MCF 10A (cell line): ENCODE results near the gene MGAT4B. TPM values are rescaled to one million over a fixed set of nuclear protein-coding genes. Genes with fewer than 3 reads are reported as not detected.
A peak's percentile ranks its signal among the peaks of the same experiment; 100 is the strongest.

Source experiments
- BruUV-seq: library from RNA; stranded (reverse); fragments of 400-500 nt; replicated peaks from 2 replicates; lab custom pipeline; 2021; lab: Mats Ljungman, UMichigan
- CTCF ChIA-PET: fragments of 300-600 bp; sonication (Branson Sonifier 250); formaldehyde crosslinking; extraction: SDS; loops from one replicate; lab custom pipeline; 2021; ENCODE audit warnings: antibody characterized with exemption, inconsistent platforms; lab: Yijun Ruan, JAX
- POLR2A ChIA-PET: fragments of 300-600, 350-650 bp; sonication (Branson Sonifier 250); formaldehyde crosslinking; extraction: SDS; loops from one replicate; lab custom pipeline; 2020; ENCODE audit warnings: antibody characterized with exemption, inconsistent platforms; lab: Yijun Ruan, JAX
- DNase-seq: peaks from one replicate; pipeline ENCODE4 v3.0.0-alpha.2; 2018; ENCODE audit not compliant: unreplicated experiment
- H3K27ac Mint-ChIP-seq: one replicate; pipeline ENCODE4 v1.8.0; 2022; ENCODE audit warnings: mild to moderate bottlenecking, low read depth, mixed read lengths; ENCODE audit not compliant: unreplicated experiment
- H3K27me3 Mint-ChIP-seq: one replicate; pipeline ENCODE4 v1.8.0; 2022; ENCODE audit warnings: mixed read lengths; ENCODE audit not compliant: insufficient read depth, unreplicated experiment
- H3K36me3 Mint-ChIP-seq: one replicate; pipeline ENCODE4 v1.8.0; 2022; ENCODE audit warnings: mild to moderate bottlenecking, moderate library complexity, mixed read lengths; ENCODE audit not compliant: insufficient read depth, unreplicated experiment
- H3K4me1 Mint-ChIP-seq: one replicate; pipeline ENCODE4 v1.8.0; 2022; ENCODE audit warnings: mixed read lengths; ENCODE audit not compliant: insufficient read depth, unreplicated experiment
- H3K4me3 Mint-ChIP-seq: one replicate; pipeline ENCODE4 v1.8.0; 2022; ENCODE audit warnings: mild to moderate bottlenecking, moderate library complexity, mixed read lengths; ENCODE audit not compliant: unreplicated experiment
- H3K9me3 Mint-ChIP-seq: one replicate; pipeline ENCODE4 v1.8.0; 2022; ENCODE audit warnings: mixed read lengths; ENCODE audit not compliant: unreplicated experiment
- CTCF ChIP-seq: fragments of 200-600 bp; IDR thresholded peaks from one replicate; pipeline ENCODE4 v1.8.0; 2022; ENCODE audit warnings: antibody characterized with exemption, mild to moderate bottlenecking; ENCODE audit not compliant: unreplicated experiment
- intact Hi-C: fragments of 100-400 bp; cut with micrococcal nuclease; formaldehyde crosslinking; loops from 2 replicates; pipeline ENCODE4 v1.14.1; 2022
- total RNA-seq: library from RNA; stranded (reverse); gene quantifications from 2 replicates; pipeline ENCODE4 v1.2.3, GENCODE V29; 2022

MGAT4B gene
- total RNA-seq, 1 experiment from 2014 or later, result 153 TPM

- Mint-ChIP-seq H3K9me3 (no peaks in the 10 kb centered on the region), H3K4me1 (peaks cover 7% of the 10 kb centered on the region), H3K4me3 (no peak overlapping the region), H3K27me3 (no peaks in the 10 kb centered on the region), H3K36me3 (peaks cover 34% of the 10 kb centered on the region), H3K27ac (no peak overlapping the region)
- no TSS peak for BruUV-seq
- POLR2A ChIA-PET, result interaction anchor here (1.1 kb wide), 1 partner anchor 9 kb away, joined by 3 read pairs; no protein-coding TSS in a partner anchor
- DNase-seq, result no peak
- intact Hi-C loops, result no loop called here
- TF ChIP-seq CTCF, result no peak
- CTCF ChIA-PET, result interaction anchor here (0.6 to 1.6 kb wide), 2 partner anchors 17 to 142 kb away, joined by 3 to 5 read pairs; no protein-coding TSS in a partner anchor
These were observed 6.4 kb upstream of the MGAT4B start for GRCh38 chr5:179812997-179813607.

- DNase-seq, result no peak
- Mint-ChIP-seq H3K27ac (no peak overlapping the region), H3K4me3 (no peak overlapping the region), H3K9me3 (no peaks in the 10 kb centered on the region), H3K4me1 (peaks cover 5% of the 10 kb centered on the region), H3K36me3 (peaks cover 34% of the 10 kb centered on the region), H3K27me3 (no peaks in the 10 kb centered on the region)
- intact Hi-C loops, result no loop called here
- TF ChIP-seq CTCF, result no peak
- ChIA-PET POLR2A (interaction anchor here (1.1 to 1.7 kb wide), 4 partner anchors 7 to 95 kb away, joined by 3 to 10 read pairs (median 6); no protein-coding TSS in a partner anchor), CTCF (no interaction called here)
- BruUV-seq, result no TSS peak
These were observed 5.6 kb upstream of the MGAT4B start for GRCh38 chr5:179812135-179812825.

- DNase-seq, result no peak
- ChIA-PET POLR2A (interaction anchor here (0.5 to 6.2 kb wide), 18 partner anchors 9 to 1021 kb away, joined by 3 to 134 read pairs (median 4); partner anchors contain the start of genes HNRNPH1, MAML1, MRNIP and SQSTM1), CTCF (interaction anchor here (0.6 to 1.7 kb wide), 6 partner anchors 9 to 140 kb away, joined by 3 to 10 read pairs (median 3); no protein-coding TSS in a partner anchor)
- intact Hi-C loops, result loop anchor here (5.0 kb wide), 1 partner anchor 52 kb away; the partner anchor contains the start of gene MRNIP
- H3K27me3 Mint-ChIP-seq, result no peaks in the 10 kb centered on the region
- no TSS peak for BruUV-seq
- peak overlapping the region; percentile 82 for H3K4me3 Mint-ChIP-seq
- H3K27ac Mint-ChIP-seq, result peak overlapping the region; percentile 92
- no peak for TF ChIP-seq CTCF
- H3K36me3 Mint-ChIP-seq, result peaks cover 33% of the 10 kb centered on the region
- no peaks in the 10 kb centered on the region for H3K9me3 Mint-ChIP-seq
- peaks cover 29% of the 10 kb centered on the region for H3K4me1 Mint-ChIP-seq
These were observed 977 bp downstream of the MGAT4B start for GRCh38 chr5:179805529-179806249.
